CD4-positive, alpha-beta T cell (primary cell): ENCODE data around the gene NR1I3. TPM values are rescaled to one million over a fixed set of nuclear protein-coding genes. Genes with fewer than 3 reads are reported as not detected.

ENCODE experiments used
- ATAC-seq: fragments of 200-7000 bp; cut with Tn5 transposase; one replicate; pipeline ENCODE4 v1.10.0; 2022; ENCODE audit warnings: mild to moderate bottlenecking; ENCODE audit not compliant: poor library complexity
- CTCF ChIA-PET: fragments of 350-600 bp; sonication (Branson Sonifier 250); formaldehyde crosslinking; loops from one replicate; lab custom pipeline; 2021; ENCODE audit warnings: antibody characterized with exemption, inconsistent platforms; lab: Charles Lee
- POLR2A ChIA-PET: fragments of 350-600 bp; sonication (Branson Sonifier 250); formaldehyde crosslinking; loops from one replicate; lab custom pipeline; 2021; ENCODE audit warnings: antibody characterized with exemption, inconsistent platforms; lab: Charles Lee
- DNase-seq, 14 experiments: peaks; one replicate each; pipeline ENCODE4 v3.0.0-alpha.2; 2013 to 2020; ENCODE audit warnings: mixed read lengths in 2 of 14
- H3K27ac ChIP-seq, 2 donors: one replicate each; pipeline versions ENCODE4 v1.5.1 to v1.7.0; 2013; ENCODE audit warnings: low read length in 2 of 2, low read depth in 1 of 2, mild to moderate bottlenecking in 1 of 2
- H3K27me3 ChIP-seq, 2 experiments: 1 replicate in 1 of 2; 2 replicates in 1 of 2; pipeline versions ENCODE4 v1.6.1 to v1.7.0; 2013; ENCODE audit warnings: low read length in 2 of 2, control low read depth in 1 of 2, mild to moderate bottlenecking in 1 of 2, moderate library complexity in 1 of 2; ENCODE audit not compliant: insufficient read depth in 2 of 2, control insufficient read depth in 1 of 2
- H3K36me3 ChIP-seq: one replicate; pipeline ENCODE4 v1.6.1; 2013; ENCODE audit warnings: low read length, control low read depth; ENCODE audit not compliant: insufficient read depth
- H3K4me1 ChIP-seq: one replicate; pipeline ENCODE4 v1.6.1; 2013; ENCODE audit warnings: low read length, control low read depth; ENCODE audit not compliant: insufficient read depth
- H3K4me3 ChIP-seq: one replicate; pipeline ENCODE4 v1.5.1; 2013; ENCODE audit warnings: mild to moderate bottlenecking, low read length, moderate library complexity
- H3K9me3 ChIP-seq, 2 experiments: 1 replicate in 1 of 2; 2 replicates in 1 of 2; pipeline versions ENCODE4 v1.6.1 to v1.7.0; 2013; ENCODE audit warnings: low read length in 2 of 2, mild to moderate bottlenecking in 2 of 2, control low read depth in 1 of 2, moderate library complexity in 1 of 2; ENCODE audit not compliant: control insufficient read depth in 1 of 2, insufficient read depth in 1 of 2
- H3K27ac Mint-ChIP-seq: one replicate; pipeline ENCODE4 v1.8.0; 2020; ENCODE audit warnings: mixed read lengths
- H3K27me3 Mint-ChIP-seq: one replicate; pipeline ENCODE4 v1.8.0; 2021; ENCODE audit warnings: mixed read lengths
- H3K36me3 Mint-ChIP-seq: one replicate; pipeline ENCODE4 v1.8.0; 2021; ENCODE audit warnings: low read depth, mixed read lengths
- H3K4me1 Mint-ChIP-seq: one replicate; pipeline ENCODE4 v1.8.0; 2021; ENCODE audit warnings: low read depth, mixed read lengths
- H3K4me3 Mint-ChIP-seq: one replicate; pipeline ENCODE4 v1.8.0; 2020; ENCODE audit warnings: mild to moderate bottlenecking, mixed read lengths
- H3K9me3 Mint-ChIP-seq: one replicate; pipeline ENCODE4 v1.8.0; 2020; ENCODE audit warnings: mixed read lengths
- intact Hi-C, 2 experiments: fragments of 100-400 bp; cut with DNase I in 1 of 2; cut with micrococcal nuclease in 1 of 2; formaldehyde crosslinking; loops; one replicate each; pipeline versions ENCODE4 v1.15.1 to v1.9.0; 2023 to 2025; cut with DNase I, micrococcal nuclease
- total RNA-seq, 174 experiments: library from RNA in 2 of 174; stranded (reverse) in 2 of 174; gene quantifications; one replicate each; pipeline ENCODE4 v1.2.3 and lab custom pipeline; 2021 to 2026
- TF ChIP-seq, protein P1 (sequence below): fragments of 200-600 bp; IDR thresholded peaks from one replicate; pipeline ENCODE4 v1.8.0; 2022; ENCODE audit warnings: antibody characterized with exemption, mild to moderate bottlenecking

The NR1I3 gene
- total RNA-seq, 2 experiments from 2014 or later: not detected

DNA sequence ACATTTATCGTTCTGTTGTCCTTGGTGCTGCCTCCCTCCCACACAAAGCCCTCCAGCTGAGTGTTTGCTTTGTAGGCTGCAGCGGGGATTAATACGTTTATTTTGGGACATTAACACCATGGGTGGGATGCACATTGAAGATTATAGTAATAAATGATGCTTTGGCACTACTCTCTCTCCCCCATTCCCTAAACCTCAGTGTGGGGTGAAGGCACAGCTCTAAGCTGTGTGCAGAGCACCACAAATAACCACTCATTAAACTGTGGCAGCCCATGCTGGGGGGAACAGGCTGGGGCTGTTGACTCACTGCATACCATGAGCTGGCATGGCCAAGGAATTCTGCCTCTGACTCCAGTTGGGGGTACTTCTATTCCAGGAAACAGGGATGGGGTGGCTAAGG lies 28.2 kb upstream of the NR1I3 start:
- no peaks in the 10 kb centered on the region for H3K36me3 ChIP-seq
- intact Hi-C loops: no loop called here
- Mint-ChIP-seq H3K27me3 (peaks cover 34% of the 10 kb centered on the region), H3K36me3 (no peaks in the 10 kb centered on the region), H3K27ac (no peak overlapping the region), H3K4me3 (no peak overlapping the region), H3K9me3 (no peaks in the 10 kb centered on the region), H3K4me1 (no peaks in the 10 kb centered on the region)
- POLR2A ChIA-PET: no interaction called here
- TF ChIP-seq, protein P1, sequence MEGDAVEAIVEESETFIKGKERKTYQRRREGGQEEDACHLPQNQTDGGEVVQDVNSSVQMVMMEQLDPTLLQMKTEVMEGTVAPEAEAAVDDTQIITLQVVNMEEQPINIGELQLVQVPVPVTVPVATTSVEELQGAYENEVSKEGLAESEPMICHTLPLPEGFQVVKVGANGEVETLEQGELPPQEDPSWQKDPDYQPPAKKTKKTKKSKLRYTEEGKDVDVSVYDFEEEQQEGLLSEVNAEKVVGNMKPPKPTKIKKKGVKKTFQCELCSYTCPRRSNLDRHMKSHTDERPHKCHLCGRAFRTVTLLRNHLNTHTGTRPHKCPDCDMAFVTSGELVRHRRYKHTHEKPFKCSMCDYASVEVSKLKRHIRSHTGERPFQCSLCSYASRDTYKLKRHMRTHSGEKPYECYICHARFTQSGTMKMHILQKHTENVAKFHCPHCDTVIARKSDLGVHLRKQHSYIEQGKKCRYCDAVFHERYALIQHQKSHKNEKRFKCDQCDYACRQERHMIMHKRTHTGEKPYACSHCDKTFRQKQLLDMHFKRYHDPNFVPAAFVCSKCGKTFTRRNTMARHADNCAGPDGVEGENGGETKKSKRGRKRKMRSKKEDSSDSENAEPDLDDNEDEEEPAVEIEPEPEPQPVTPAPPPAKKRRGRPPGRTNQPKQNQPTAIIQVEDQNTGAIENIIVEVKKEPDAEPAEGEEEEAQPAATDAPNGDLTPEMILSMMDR: no peak
- DNase-seq (no peak), ATAC-seq (no peak)
- no peaks in the 10 kb centered on the region for H3K9me3 ChIP-seq
- H3K4me1 ChIP-seq: peaks cover under 1% of the 10 kb centered on the region
- H3K27ac ChIP-seq: no peak overlapping the region
- CTCF ChIA-PET: interaction anchor here (0.7 to 1.3 kb wide), 3 partner anchors 17 to 276 kb away, joined by 3 read pairs; no protein-coding TSS in a partner anchor
- no peak overlapping the region for H3K4me3 ChIP-seq
- H3K27me3 ChIP-seq: peaks cover 14% of the 10 kb centered on the region in 2 experiments

DNA sequence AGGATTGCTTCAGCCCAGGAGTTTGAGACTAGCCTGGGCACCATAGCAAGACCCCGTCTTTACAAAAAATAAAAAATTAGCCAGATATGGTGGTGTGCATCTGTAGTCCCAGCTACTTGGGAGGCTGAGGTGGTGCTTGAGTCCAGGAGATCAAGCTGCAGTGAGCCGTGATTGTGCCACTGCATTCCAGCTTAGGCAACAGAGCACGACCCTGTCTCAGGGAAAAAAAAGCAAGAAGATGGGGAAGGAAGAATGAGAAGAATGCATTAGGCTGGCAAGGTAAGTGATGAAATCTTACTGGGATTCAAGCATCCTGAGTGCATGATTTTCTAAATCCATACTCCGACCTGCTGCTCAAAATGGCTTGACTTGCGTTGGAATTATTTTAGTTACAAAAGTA lies 27.3 kb upstream of the NR1I3 start:
- Mint-ChIP-seq H3K4me3 (no peak overlapping the region), H3K9me3 (no peaks in the 10 kb centered on the region), H3K36me3 (no peaks in the 10 kb centered on the region), H3K4me1 (no peaks in the 10 kb centered on the region), H3K27me3 (peaks cover 43% of the 10 kb centered on the region), H3K27ac (no peak overlapping the region)
- ChIA-PET POLR2A (interaction anchor here (0.6 kb wide), 1 partner anchor 79 kb away, joined by 4 read pairs; no protein-coding TSS in a partner anchor), CTCF (interaction anchor here (0.7 kb wide), 1 partner anchor 18 kb away, joined by 3 read pairs; no protein-coding TSS in a partner anchor)
- DNase-seq (no peak), ATAC-seq (no peak)
- Histone ChIP-seq H3K36me3 (no peaks in the 10 kb centered on the region), H3K9me3 (no peaks in the 10 kb centered on the region), H3K4me3 (no peak overlapping the region), H3K4me1 (peaks cover 3% of the 10 kb centered on the region), H3K27me3 (peaks cover 21 to 23% of the 10 kb centered on the region in 2 experiments), H3K27ac (no peak overlapping the region)
- intact Hi-C loops: no loop called here
- TF ChIP-seq, protein P1: no peak

DNA sequence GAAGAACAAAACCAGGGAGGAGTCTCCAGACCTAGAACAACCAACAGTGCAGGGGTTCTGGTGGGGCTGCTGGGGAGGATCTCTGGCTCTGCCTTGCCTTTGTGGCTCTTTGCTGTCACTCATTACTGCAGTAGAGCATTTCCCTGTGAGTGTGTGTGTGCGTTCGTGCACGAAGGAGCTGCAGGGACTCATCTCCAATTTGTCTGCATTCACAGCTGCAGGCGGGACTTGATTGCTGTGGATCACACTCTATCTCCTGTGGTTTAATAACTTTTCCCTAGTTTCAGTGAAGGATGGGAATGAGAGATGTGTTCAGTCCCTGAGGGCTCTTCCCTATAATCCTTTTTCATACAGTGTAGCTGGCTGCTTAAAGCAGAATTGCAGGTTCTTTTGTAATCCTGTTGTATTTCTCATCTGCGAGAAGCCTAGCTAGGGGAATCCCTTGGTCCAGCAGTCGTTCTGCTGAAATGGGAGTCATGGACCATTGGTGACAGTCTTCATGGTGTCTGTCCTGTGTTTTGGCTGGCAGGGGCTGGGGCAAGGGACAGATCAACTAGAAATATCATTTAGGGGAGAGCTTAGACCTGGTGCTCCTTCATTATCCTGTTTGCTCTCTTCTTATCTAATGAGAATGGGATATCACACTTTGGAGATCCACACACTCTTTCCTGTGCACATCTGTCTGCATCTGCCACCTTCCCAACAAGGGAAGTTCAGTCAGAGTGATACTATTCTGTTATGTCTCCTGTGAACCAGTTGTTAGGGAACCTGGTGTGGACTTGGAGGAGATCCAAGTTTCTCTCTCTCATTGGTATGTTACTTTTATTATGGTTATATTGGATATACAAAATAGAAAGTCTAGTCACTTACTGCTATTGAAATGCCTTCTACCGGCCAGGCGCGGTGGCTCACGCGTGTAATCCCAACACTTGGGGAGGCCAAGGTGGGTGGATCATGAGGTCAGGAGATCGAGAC lies 23.5 kb upstream of the NR1I3 start:
- H3K27me3 ChIP-seq: peaks cover 44 to 51% of the 10 kb centered on the region in 2 experiments
- intact Hi-C loops: no loop called here
- POLR2A ChIA-PET: no interaction called here
- CTCF ChIA-PET: no interaction called here
- H3K4me3 ChIP-seq: no peak overlapping the region
- DNase-seq (peak in 1 of 14 experiments; percentile 6), ATAC-seq (no peak)
- Mint-ChIP-seq H3K9me3 (peaks cover 3% of the 10 kb centered on the region), H3K36me3 (peaks cover 10% of the 10 kb centered on the region), H3K27ac (no peak overlapping the region), H3K4me3 (no peak overlapping the region), H3K4me1 (peaks cover 5% of the 10 kb centered on the region), H3K27me3 (peaks cover 69% of the 10 kb centered on the region)
- H3K4me1 ChIP-seq: peaks cover 17% of the 10 kb centered on the region
- H3K27ac ChIP-seq: no peak overlapping the region
- peaks cover 13 to 15% of the 10 kb centered on the region in 2 experiments for H3K9me3 ChIP-seq
- no peaks in the 10 kb centered on the region for H3K36me3 ChIP-seq
- TF ChIP-seq, protein P1: no peak
